ENCODE measurements around the gene YDJC.
"Not testable (repeated sequence)": the region's sequence is repeated elsewhere in the genome, so short reads cannot be mapped to it uniquely, and the experiment has no call there.

YDJC gene

DNA sequence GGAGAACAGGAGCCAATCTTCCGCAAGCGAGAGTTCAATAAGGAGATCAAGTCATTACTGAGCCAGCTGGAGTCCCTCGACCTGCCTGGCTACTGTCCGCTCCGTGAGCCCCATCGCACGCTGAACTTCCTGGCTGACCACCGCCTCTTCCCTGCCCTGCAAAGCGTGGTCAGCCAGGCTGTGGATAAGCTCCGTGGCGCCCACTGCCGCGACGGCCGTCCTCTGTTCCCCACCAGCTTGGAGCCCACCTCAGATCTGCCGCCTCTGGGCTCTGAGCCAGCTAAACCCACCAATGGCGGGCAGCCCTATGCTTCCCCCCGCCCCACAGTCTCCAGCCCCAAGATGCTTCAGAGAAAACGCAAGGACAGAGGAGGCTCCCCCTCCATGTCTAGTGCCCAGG lies 5.0 kb upstream of the YDJC start:
- intact Hi-C loops (cut with DNase I): no loop called here
- DNase-seq: peak in 2 of 10 donors; percentile 65 to 67

DNA sequence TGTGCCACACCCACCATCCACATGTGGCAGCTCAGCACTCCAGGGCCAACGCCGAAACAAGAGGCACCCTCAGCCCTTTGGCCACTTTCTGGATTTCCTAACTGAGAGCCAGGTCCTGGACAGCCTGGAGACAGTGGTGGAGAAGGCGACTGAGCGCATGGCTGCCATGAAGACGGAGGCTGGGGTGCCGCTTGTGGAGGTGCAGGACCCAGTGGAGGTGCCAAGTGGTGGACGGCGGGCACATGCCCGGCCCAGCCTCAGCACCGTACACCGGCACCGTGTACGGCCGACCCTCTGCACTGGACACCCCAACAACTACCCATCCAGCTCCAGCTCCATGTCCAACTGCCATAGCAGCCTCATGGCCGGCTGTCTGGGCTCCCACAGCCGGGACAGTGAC lies 4.3 kb upstream of the YDJC start:
- DNase-seq: peak in 2 of 10 donors; percentile 39 to 84
- intact Hi-C loops (cut with DNase I): no loop called here

DNA sequence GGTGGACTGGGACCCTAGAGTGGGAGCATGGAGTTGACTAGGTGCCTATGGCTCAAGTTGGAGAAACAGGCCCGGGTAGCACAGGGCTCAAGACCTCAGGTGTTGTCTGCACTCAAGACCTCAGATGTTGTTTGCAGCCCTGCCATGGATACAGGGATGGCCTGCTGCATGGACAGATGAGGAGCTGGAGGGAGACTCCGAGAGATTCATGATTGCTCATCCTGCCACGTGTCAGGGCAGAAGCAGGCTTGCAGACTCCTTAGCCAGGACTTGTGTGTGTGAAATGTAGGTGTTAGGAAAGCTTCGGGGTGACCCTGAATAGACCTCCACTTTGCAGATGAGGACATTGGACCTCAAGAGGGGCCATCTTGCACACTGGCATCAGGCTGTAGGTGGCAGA lies 3.7 kb upstream of the YDJC start:
- DNase-seq: peak in 2 of 10 donors; percentile 7 to 18

DNA sequence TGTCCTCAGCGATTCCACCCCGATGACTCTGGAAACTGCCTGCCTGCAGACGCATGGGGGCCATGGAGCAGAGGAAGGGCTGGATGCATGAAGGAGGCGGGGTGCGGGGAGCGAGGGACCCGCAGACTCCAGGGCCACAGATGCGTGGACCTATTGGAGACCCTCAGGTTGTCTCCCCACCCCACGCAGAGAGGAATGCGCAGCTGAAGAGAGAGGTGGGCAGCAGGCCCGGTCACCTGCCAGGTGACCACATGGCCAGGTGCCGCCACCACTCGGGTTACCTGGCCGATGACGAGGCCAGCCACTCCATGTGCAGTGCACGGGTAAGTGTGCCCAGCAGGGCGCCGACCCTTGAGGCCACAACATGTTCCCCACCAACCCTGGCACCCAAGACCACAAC lies 3.1 kb upstream of the YDJC start:
- intact Hi-C loops (cut with DNase I): no loop called here
- DNase-seq: peak in 2 of 10 donors; percentile 44 to 72

More for the DNA sequence above, 3.7 kb upstream of the YDJC start:
- intact Hi-C loops (cut with DNase I): no loop called here

DNA sequence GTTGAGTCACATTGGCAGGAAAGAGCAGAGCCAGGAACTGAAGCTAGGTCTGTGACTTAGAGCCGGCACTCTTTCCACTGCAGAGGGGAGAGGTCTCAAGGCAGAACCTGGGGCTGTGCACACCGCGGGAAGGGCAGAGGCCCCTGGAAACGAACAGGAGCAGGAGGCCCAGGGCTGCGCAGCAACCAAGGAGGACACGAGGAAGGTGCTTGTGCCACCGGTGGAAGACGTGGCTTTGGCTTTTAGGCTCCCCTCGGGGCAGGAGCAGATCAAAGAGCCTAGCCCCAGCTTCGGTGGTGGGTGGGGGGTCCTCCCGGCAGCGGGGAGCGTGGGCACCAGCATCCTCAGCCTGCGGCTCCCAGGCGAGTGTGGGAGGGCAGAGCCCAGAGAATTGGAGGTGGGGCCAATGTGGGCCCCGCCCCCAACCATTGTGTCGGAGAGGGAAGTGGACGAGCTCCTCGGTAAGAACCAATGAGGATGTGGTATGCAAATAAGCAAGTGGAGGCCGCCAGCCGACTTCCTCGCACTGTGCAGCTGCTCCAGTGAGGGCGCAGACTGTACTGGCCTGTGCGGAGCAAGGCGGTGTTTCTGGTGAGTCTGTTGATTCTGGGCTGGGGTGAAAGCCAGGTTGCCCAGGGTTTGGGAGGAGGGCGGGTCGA lies 2.5 kb upstream of the YDJC start, which contains the start of gene CCDC116:
Gene CCDC116 (plus strand): TSS at position 524 of the 659 bp plus-strand sequence. CDS start 422 bp downstream, outside the sequence.
- DNase-seq: peak in 2 of 10 donors; percentile 66 to 81
- intact Hi-C loops (cut with DNase I): no loop called here

DNA sequence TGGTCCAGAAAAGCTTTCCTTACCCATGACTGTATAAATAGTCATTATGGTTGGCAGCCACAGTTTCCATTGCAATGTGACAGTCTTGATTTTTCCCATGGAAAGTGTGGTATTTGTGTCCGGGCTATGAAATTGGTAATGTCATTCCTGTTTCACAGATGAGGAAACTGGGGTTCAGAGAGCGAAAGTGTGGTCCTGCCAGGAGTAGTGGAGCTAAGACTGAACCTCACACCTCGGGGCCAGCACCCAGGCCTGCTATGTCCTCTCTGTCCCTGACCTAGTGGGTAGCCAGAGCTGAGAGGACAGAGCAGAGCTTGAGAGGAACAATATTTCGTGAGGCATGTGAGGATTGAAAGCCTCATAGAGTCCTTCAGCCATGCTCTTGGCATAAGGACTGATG lies 1.2 kb upstream of the YDJC start:
- DNase-seq: peak in 1 of 10 donors; percentile 36
- intact Hi-C loops (cut with DNase I): no loop called here

DNA sequence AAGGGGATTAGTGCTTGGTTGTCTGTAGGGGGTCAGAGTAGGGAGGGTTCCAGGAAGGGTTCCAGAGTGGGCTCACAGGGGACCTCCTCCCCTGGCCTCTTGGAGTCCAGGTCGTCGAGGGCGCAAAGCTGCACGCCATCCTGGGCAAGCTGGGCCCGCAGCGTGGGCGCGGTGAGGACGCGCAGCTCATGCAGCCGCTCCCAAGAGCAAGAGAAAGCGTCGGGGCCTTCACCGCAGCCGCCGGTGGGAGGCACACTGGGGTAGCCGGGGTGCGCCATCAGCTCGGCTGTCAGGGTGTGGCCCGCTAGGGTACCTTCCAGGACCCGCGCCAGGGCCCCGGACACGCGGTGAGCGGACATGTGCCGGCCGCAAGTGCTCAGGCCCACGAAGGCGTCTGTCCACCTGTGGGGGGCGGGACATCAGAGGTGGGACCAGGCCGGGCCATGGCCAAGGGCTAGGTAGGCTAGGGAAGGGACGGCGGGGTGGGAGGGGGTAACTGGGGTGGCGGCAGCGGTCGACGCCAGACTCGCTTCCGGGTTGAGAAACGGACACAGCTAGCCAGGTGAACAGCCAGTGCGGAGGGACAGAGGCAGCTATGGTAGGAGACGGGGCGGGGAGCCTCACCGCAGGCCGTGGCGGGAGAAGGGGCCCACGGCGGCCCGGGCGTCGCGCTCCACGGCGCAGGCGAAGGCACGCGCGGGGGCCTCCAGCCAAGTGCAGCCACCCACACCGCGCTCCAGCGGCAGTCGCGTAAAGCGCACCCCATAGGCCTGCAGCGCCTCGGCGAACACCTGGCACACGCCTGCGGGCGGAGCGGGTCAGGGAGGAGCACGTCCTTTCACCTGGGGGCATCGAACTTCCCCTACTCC lies 1.2 kb downstream of the YDJC start:
- DNase-seq: peak in 2 of 10 donors; percentile 61 to 85
- intact Hi-C loops (cut with DNase I): no loop called here

DNA sequence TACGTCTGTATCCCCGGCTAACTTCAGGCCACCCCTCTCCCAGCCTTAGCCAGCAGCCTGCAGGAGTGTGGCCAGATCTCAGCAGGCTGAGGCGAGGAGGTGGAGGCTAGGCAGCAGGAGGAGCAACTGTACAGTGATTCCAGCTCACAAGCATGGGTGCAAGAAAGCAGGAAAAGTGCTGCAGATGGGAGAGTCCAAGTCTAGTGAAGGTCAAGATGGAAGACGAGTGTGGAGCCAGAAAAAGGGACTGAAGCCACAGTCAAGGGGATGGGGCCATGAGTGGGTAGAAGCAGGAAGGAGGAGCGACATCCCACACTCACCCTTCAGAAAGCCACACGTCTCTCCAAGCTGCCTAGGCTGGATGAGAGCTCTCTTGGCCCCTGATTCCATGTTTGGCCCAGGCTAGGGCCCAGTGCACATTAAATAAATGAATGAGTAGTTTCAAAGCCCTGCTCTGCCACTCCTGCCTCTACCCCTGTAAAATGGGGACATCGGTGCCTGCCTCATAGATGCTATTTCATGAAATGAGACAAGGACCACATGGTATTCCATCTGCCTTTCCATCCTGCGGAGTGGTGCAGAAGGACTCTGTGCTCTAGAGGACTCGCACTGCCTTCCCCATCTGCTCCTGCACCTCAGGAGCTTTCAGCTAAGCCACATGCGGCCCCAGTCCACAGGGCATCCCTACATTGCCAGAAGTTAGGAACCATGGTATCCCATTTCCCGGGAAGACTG lies 2.9 kb downstream of the YDJC start:
- intact Hi-C loops (cut with DNase I): no loop called here
- peak in 2 of 10 donors; percentile 12 to 77 for DNase-seq

DNA sequence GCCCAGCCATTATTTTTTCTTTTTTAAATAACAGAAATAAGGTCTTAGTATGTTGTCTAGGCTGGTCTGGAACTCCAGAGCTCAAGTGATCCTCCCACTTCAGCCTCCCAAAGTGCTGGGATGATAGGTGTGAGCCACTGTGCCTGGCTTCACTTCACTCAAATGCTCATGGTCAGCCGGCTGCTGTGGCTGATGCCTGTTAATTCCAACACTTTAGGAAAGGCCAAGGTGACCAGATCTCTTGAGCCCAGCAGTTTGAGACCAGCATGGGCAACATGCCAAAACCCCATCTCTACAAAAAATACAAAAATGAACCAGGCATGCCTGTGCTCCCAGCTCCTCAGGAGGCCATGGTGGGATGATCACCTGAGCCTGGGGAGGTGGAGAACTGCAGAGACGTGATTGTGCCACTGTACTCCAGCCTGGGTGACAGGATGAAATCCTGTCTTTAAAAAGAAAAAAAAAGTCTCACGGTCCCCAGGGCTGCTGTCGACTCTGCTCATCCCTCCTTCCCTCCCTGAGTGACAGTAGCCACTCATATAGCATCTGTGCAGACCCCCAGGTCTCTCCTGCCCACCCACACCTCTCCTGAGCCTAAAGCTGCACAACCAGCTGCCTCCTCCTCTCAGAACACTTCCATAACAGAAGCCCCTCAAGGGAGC lies 3.6 kb downstream of the YDJC start:
- peak in 1 of 10 donors; percentile 19 for DNase-seq
- intact Hi-C loops (cut with DNase I): no loop called here

DNA sequence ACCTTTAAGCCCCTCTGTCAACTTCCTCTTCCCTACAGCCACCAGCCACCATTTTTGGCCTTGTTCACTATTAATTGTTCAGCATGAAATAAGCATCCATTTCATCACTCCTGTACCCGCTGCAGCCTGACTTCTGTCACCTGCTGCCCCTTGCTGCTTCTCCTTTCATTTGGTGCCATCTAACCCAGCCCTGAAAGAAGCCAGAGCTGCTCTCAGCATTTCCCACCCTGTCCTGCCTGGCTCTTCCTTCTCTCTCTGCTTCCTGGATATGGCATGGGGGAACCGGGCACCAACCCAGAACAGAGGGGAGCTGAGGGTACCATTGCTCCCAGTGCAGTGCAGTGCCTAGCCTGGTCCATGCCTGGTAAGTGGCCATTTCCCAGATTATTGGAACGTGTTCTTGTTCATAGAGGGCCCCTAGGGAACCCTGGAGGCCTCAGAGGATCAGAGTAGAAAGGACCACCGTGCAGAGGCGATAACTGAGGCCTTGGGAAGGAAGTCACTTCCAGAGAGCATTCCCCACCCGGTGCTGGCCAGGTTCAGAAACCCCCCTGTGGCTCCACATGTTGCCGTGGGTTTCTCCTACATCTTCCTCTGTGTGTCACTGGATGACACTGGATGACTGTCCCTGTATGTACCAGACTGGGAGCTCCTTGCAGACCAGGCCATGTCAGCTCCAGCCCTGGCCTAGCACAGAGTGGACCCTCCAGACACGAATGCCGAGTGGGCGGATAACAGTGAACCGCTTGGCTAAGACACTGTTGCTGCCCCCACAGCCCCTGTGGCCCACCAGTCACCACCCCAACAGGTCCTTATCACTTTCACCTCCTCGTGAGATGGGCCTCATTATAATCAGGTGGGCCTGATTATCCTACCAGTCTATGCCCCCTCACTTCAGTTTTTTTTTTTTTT lies 4.7 kb downstream of the YDJC start:
- intact Hi-C loops (cut with DNase I): loop anchor here (5.0 kb wide), 1 partner anchor 43 kb away; no protein-coding TSS in a partner anchor
- peak in 1 of 10 donors; percentile 37 for DNase-seq

DNA sequence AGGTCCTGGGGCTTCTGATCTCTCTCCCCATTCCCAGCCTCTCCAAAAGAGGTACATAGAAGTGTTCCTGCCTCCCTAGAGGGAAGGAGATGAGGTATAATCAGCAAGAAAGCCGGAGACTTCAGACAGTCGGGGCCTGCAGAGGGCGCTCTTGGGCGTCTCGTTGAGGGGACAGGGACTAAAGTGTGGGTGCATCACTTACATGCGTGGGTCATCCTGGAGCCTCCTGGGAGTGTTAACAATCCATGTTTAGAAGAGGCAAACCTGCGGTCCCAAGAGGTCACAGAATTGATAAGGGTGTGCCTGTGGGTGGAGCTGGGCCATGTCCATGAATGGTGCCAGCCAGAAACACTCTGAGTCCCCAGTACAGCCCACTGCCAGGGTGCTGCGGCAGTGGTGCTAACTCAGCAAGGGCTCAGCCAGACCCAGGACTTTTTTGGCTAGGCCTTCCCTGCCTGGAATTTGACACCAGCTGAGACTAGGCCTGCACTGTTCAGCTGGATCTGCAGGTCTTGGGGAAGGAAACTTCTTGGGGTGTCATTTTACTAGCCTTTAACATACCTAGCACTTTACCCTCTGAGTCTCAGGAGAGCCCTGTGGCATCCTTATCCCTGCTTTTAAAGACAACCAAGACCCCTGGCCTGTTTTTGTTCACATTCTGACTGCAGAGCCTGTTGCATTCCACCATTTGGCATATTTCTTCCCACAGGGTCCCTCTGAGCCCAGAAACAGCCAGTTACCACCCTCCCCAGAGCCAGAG lies 5.5 kb downstream of the YDJC start:
- DNase-seq: peak in 6 of 10 donors; percentile 50 to 93 (median 63)
- intact Hi-C loops (cut with DNase I): loop anchor here (5.0 kb wide), 1 partner anchor 42 kb away; no protein-coding TSS in a partner anchor

DNA sequence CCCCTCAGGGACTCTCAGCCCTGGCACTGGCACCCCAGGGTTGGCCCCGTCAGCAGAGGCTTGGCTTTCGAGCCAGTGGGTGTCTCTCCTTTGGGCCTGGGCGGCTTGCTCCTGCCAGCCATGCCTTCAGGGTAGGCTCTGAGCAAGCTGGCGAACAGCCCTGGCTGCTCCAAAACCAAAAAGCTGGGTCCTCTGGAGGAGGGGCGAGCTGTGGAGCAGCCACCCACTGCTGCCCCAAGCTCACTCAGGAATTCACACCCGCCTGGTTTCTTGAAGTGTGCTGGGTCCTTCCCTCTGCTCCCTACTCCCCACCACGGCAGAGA lies 6.2 kb downstream of the YDJC start:
- DNase-seq: peak in 7 of 10 donors; percentile 28 to 92 (median 57)
- intact Hi-C loops (cut with DNase I): loop anchor here (5.0 kb wide), 1 partner anchor 41 kb away; no protein-coding TSS in a partner anchor

DNA sequence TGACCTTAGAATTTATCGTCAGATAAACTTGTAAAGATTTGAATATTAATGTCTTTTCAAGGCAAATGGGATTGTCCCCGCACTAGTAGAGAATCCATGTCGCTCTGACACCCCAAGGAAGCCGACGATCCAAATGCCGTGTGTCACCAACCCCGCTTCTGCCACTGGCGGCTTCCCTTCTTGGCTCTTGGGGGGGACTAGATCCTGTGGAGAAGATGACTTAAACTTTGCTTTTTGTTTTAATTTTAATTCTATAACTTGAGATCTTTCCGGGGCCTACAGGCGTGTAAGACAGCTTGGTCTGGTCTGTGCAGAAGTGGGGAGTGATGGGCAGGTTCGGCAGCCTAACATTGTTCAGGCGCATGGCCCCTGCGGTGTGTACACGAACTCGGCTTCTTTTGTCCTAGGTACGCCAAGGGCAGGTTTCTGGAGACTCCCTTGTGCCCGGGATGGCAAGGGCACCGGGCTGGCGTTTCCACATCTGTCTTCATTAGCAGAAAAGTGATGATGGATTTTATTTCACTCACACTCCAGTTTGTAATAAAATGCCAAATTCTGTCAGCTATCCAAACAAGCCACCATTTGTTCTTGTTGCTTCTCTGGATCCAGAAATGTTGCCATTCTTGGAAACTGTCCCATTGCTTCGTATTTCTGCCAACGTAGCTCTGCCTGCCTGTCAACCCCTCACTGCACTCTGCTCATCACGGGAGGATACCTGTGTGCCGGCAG lies 6.7 kb downstream of the YDJC start:
- intact Hi-C loops (cut with DNase I): loop anchor here (5.0 kb wide), 1 partner anchor 41 kb away; no protein-coding TSS in a partner anchor
- peak in 3 of 10 donors; percentile 59 to 80 (median 61) for DNase-seq

DNA sequence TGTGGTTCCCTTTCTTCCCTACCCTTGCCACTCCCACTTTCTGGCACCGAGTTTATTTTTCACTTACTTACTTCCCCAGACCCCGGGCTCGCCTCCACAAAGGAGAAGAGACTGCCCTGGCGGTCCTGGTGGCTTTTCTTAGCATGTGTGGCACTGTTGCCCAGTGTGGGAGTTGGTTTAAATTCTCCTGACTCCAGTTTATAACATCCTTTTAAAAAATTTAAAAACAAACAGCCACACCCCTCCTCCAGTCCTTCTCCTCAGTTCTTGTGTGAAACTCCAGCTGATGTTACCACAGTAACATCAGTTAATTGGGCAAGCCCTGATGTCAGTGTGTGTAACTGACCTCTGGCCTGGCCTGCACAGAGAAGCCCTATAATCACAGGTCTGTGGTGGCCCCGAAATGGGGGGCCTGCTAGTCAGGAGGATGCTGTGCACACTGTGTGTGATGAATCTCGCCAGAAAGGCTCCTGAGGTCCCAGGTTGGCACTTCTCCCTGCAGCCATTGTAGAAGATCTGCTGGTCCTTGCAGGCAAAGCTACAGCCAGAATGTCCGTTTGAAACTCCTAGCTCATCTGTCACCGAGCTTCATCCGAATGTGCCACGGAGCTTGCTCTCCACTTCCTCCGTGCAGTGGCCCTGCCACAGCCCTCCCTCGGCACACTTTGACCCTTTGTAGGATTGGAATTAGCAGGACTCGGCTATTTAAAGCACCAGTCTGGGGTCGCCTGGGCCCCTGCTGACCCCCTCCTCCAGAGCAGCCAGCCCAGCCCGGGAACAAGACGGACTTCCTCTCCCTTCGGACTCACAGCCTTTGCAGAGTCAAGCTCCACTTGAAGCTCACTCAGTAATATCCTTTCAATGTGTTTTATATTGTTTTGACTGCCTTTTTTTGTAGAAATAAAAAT lies 7.6 kb downstream of the YDJC start:
- intact Hi-C loops (cut with DNase I): loop anchor here (5.0 kb wide), 1 partner anchor 40 kb away; no protein-coding TSS in a partner anchor
- DNase-seq: peak in 2 of 10 donors; percentile 64 to 75

DNA sequence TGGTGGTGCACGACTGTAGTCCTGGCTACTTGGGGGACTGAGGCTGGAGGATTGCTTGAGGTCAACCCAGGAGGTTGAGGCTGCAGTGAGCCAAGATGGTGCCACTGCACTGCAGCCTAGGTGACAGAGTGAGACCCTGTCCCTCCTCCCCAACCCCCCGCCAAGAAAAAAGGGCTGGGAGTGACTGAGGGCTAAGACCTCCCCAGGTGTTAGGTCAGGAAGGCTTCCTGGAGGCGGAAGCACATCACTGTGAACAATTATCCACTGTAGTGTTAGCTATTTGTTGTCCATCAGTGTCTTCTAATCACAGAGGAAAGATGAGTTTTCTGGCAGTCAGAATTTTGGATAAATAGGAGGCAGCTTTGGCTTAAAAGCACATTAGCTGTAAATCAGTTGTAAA lies 8.8 kb downstream of the YDJC start:
- intact Hi-C loops (cut with DNase I): loop anchor here (5.0 kb wide), 1 partner anchor 39 kb away; no protein-coding TSS in a partner anchor
- DNase-seq: peak in 1 of 10 donors; percentile 38

DNA sequence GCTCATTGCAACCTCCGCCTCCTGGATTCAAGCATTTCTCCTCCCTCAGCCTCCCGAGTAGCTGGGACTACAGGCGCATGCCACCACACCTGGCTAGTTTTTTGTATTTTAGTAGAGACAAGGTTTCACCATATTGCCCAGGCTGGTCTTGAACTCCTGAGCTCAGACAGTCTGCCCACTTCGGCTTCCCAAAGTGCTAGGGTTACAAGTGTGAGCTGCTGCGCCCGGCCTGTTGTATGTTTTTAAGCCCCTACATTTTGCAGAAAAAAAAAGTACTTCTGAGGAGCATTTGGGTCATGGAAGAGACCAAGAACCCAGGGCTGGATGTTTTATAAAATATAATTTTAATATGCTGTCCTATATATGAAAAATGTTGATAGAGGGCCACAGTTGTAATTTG lies 12.5 kb downstream of the YDJC start:
- intact Hi-C loops (cut with DNase I); DNase-seq: not testable (repeated sequence)
